Measurements from ENCODE around the gene FBXO22. TPM values are rescaled to one million over a fixed set of nuclear protein-coding genes. Genes with fewer than 3 reads are reported as not detected.

The FBXO22 gene
- 10 to 100 TPM in 8 of 9 donors, 1 to 10 TPM in 1; 6.8 to 24.9 (median 19.7) TPM for total RNA-seq
- 10 to 100 TPM in 1 of 2 donors, 1 to 10 TPM in 1; 6.1 to 20.2 TPM for polyA plus RNA-seq
- long read RNA-seq, donor 1, full-length matches to known transcripts: 37 of 40 reads
- long read RNA-seq, donor 1, partial matches to known transcripts: 0 of 40 reads
- long read RNA-seq, donor 1, other reads (novel, unspliced or antisense): 3 of 40 reads
- long read RNA-seq, donor 2, full-length matches to known transcripts: 74 of 88 reads
- long read RNA-seq, donor 2, partial matches to known transcripts: 2 of 88 reads
- long read RNA-seq, donor 2, other reads (novel, unspliced or antisense): 12 of 88 reads
- long read RNA-seq, donor 3, full-length matches to known transcripts: 34 of 38 reads
- long read RNA-seq, donor 3, partial matches to known transcripts: 0 of 38 reads
- long read RNA-seq, donor 3, other reads (novel, unspliced or antisense): 4 of 38 reads

DNA sequence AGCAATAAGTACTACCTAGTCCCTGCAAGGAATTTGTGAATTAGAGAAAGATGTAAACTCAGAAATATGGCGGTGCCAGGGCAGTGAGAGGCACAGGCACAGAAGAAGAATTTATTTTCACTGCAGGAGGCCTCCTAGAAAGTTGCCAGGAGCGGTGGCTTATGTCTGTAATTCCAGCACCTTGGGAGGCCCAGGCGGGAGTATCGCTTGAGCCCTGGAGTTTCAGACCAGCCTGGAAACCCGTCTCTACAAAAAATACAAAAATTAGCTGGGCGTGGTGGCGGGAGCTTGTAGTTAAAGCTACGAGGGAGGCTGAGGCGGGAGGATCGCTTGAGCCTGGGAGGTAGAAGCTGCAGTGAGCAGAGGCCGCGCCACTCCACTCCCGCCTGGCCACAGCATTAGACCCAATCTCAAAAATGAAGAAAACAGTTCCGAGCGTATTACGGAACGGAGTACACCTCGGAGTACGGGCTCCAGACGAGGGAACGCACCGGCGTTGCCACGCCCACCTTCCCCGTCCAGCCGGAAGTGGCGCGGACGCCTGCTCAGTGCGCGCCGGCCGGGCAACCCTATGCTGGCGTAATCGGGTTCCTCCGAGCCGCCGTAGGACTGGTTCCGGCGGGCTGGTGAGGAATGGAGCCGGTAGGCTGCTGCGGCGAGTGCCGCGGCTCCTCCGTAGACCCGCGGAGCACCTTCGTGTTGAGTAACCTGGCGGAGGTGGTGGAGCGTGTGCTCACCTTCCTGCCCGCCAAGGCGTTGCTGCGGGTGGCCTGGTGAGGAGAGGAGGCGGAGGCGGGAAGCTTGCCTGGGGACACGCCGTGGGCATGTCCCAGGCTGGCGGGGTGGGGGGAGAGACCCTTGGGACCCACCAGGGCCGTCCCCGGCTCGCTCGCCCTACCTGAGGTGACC is at the start of gene FBXO22:
TSS of gene FBXO22 (plus strand) at position 548 of the 909 bp plus-strand sequence. CDS start at position 634, 86 bp downstream.
- intact Hi-C loops (cut with DNase I): loop anchor here in 8 of 10 donors (2.0 to 10.0 kb wide), 6 partner anchors 56 to 169 kb away; partner anchors contain the start of gene UBE2Q2 (in 3 of the 8)
- ATAC-seq: peak; percentile 98 to 100 (median 99)
- WGBS, 4 donors: 2 to 6% (median 4%) methylated on average over 43 to 63 of the region's 63 CpGs
- Histone ChIP-seq H3K36me3 (peaks cover 0 to 46% (median 14%) of the 10 kb centered on the region in 9 donors), H3K27ac (peak within 1 kb of the TSS in 11 of 12 donors; percentile 60 to 91 (median 81)), H3K4me3 (peak within 1 kb of the TSS; percentile 65 to 97 (median 86)), H3K4me1 (peaks cover 0 to 39% (median 17%) of the 10 kb centered on the region in 12 donors), H3K27me3 (no peaks in the 10 kb centered on the region), H3K9me3 (no peaks in the 10 kb centered on the region)
- DNase-seq: peak; percentile 91 to 94 (median 93)
- peak in 1 of 2 donors; percentile 68 for TF ChIP-seq POLR2A (IDR thresholded peaks at IDR 0.05)
- TF ChIP-seq, protein P1, sequence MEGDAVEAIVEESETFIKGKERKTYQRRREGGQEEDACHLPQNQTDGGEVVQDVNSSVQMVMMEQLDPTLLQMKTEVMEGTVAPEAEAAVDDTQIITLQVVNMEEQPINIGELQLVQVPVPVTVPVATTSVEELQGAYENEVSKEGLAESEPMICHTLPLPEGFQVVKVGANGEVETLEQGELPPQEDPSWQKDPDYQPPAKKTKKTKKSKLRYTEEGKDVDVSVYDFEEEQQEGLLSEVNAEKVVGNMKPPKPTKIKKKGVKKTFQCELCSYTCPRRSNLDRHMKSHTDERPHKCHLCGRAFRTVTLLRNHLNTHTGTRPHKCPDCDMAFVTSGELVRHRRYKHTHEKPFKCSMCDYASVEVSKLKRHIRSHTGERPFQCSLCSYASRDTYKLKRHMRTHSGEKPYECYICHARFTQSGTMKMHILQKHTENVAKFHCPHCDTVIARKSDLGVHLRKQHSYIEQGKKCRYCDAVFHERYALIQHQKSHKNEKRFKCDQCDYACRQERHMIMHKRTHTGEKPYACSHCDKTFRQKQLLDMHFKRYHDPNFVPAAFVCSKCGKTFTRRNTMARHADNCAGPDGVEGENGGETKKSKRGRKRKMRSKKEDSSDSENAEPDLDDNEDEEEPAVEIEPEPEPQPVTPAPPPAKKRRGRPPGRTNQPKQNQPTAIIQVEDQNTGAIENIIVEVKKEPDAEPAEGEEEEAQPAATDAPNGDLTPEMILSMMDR (IDR thresholded peaks at IDR 0.05): peak in 1 of 12 donors; percentile 15

DNA sequence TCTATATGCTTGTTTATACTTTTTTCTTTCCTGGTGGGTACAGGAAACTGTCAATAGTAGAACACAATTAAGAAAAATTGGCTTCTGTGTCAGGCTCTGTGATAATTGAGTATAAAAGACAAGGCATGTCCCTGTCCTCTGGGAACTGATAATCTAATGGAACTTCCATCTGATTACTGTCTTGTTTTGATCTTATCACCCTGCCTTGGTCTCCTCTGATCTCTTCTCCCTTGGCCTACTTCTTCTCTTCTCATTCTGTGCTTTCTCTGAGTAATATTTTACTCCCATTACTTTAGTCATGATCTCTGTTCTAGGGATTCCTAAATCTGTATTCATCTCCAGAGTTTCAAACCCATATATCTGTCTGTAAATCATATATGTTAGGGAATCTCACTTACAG is 45.8 kb upstream of the FBXO22 start:
- TF ChIP-seq, protein P1 (IDR thresholded peaks at IDR 0.05): no peak
- Histone ChIP-seq H3K4me1 (peaks cover 0 to 27% (median 11%) of the 10 kb centered on the region in 12 donors), H3K4me3 (no peak overlapping the region), H3K9me3 (no peaks in the 10 kb centered on the region), H3K27ac (no peak overlapping the region), H3K27me3 (no peaks in the 10 kb centered on the region), H3K36me3 (peaks cover 0 to 44% (median 20%) of the 10 kb centered on the region in 9 donors)
- ATAC-seq (no peak), DNase-seq (no peak)
- intact Hi-C loops (cut with DNase I): no loop called here

DNA sequence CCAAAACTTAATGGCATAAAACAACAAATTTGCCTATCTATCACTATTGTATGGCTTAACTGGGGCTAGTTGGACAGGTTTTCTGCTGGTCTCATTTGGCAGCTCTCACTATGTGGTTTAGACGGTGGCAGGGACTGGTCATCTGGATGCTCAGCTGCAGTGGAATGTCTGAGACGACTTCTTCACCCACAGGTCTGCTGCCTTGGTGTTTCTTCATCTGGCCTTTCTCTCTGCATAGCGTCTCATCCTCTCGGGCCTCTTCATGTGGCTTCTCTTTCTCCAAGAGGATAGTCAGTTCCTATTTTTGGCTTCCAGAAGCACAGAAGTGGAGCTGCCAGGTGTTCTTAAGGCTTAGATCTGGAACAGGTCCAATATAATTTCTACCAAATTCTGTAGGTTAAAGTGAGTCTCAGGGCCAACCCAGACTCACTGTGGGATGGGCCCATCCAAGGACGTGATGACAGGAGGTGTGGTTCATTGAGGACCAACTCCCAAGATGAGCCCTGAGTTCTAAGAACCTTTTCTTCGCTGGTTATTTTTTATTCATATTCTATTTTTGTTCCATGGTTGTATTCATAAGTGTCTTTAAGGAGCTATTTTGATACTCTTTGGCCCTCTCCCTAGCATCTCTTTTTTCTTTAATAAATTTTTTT is 41.8 kb upstream of the FBXO22 start:
- H3K27me3 ChIP-seq: no peaks in the 10 kb centered on the region
- no peak for ATAC-seq
- intact Hi-C loops (cut with DNase I): loop anchor here in 1 of 10 donors (2.0 kb wide), 1 partner anchor 37 kb away; no protein-coding TSS in a partner anchor
- 71 to 86% (median 83%) methylated on average over 6 of the region's 6 CpGs for WGBS, 4 donors
- peaks cover 0 to 38% (median 11%) of the 10 kb centered on the region in 9 donors for H3K36me3 ChIP-seq
- DNase-seq: no peak
- no peak overlapping the region for H3K4me3 ChIP-seq
- TF ChIP-seq, protein P1 (IDR thresholded peaks at IDR 0.05): no peak
- no peak for TF ChIP-seq POLR2A (IDR thresholded peaks at IDR 0.05)
- H3K27ac ChIP-seq: no peak overlapping the region
- no peaks in the 10 kb centered on the region for H3K9me3 ChIP-seq
- peaks cover 0 to 28% (median 11%) of the 10 kb centered on the region in 12 donors for H3K4me1 ChIP-seq
